Measurements from ENCODE around the gene NAA11.

NAA11 gene

DNA sequence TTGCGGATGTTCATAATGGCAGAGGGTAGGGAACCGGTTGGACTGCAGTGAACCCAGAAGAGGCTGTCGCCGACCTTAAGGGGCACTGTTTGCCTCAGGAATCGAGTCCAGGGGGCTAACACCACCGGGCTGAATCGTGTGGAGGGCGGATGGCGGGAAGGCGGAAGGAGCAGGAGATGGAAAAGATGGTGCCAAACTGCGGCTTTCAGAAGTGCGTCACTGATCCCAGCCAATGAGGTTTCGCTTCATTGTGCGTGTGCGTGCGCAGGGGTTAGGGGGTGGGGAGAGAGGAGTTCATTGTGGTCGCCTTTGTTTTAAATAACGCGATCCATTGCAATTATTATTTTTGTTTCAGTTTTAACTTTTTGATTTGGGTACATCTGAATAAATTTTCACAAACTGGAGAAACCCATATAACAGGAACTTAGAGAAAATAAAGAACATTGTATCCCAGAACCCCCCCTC is at the start of gene NAA11:
Gene NAA11, minus strand, starts transcription at position 198 of the 465 bp plus-strand sequence. Its CDS starts 184 bp downstream, at position 14.
- DNase-seq, result no peak

DNA sequence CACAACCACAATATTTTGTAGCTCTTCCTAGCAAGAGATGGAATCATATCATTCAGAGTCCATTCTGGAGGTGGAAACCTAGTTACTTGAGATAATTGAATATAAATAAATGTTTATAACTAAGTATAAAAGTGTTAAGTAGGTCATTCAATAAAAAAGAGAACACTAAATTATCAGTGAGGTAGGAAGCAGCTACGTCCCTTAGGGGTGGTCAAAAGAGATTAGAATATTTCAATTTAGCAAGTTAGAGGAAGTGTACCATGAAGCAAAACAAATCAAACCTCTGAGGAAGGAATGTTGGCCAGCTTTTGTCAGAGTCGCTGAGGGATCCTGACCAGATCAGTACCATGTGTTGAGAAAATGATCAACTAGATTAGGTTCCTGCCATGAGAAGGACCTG is 44.2 kb upstream of the NAA11 start:
- no peak for DNase-seq

DNA sequence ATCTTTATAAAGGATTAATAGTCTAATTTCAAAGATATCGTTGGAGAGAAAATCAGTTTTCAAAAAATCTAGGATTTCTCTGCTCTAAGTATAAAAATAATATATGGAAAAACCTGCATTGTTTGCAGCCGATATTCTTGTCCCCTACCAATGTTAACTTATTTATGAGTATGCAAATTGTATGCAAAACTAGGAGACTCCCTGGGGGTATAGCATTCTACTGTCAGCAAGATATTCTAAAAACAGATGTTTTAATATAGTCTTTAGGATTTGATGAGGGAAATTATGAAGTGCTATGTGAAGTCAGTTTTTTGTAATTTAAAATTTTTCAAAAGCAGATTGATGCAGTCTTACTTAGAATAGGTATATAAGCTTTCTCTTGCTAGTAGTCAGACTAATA is 41.2 kb upstream of the NAA11 start:
- DNase-seq, result no peak

DNA sequence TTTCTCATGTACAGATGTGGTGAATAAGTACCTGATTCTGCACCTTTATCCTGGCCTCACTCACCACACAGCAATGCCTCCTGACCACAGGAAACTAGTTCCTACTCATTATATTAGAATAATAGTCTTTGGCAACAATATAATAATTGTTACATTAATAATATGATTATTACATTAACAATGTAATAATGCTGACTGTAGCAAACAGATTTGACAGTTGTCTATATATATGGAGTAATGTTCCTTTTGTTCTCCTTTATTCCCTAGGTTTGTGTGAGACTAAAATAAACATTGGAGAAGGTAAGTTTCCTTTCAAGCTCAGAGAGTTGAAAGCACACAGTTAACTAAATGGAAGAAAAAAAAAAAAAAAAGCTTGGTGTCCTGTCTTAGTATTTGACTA is 40.6 kb upstream of the NAA11 start:
- DNase-seq, result no peak

DNA sequence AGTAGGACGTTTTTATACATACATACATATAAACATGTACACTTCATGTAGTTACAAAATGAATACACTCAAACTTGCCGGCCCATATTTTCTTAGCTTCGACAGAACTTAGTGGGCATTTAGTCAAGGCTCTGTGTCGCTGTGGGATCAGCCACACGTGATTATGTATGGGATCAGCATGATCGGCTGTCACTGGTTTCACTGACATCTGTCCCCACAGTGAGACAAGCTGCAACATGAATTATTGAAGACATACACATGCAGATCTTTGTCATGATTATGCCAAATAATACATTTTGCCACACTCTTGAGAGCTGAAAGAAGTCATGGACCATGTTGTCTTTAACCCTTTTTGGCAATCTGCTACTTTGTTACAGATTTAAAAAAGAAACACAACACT is 38.2 kb upstream of the NAA11 start:
- DNase-seq, result no peak

DNA sequence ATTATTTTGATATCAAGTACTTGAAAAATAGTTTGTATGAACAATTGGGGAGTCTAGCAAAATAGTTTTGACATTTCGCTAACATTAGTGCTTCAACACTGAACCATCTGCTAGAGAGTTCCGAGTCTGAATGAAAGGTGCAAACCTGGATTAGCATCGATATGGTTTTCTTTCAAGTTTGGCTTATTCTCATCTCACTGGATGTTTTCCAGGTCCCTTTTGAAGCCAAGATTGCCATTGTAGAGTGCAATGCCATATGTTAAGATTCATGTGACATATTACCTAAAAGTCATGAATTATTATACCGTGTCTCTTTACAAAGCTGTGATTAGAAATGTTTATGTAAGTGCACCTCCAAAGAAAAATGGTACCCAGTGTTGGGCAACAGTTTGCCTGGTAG is 36.8 kb upstream of the NAA11 start:
- DNase-seq, result no peak

DNA sequence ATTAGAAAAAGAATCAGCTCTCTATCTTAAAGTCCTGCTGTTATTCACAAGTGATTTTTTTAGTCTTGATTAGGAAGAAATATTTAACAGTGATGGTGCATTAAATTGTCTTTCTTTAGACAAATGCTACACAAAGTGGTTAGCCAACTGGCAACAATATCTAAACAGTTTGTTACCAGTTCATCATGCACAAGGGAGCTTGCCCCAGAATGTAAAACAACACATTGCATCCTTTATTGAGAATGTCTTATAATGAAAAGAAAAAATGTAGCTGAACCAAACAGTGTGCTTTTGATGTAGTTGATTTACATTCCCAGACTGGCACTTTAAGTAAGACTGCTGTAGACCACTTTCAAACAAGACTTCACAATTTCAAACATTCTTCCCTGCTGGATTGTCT is 34.1 kb upstream of the NAA11 start:
- DNase-seq, result no peak

DNA sequence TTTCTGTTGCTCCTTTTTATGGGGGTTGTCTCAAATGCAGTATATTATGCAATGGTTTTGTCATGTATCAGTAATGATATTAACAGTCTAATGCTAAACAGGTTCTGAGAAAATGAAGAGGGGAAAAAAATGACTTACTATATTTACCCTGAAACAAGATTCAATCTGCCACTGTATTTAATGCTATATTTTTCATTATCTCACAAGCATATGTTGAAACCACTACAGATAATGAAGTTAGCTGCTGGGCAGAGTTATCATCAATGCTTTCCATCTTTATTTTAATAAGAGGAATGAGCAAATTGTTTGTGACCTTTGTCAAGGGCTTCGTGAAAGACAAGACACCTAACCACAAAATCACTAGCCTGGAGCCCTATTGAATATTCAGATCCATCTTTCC is 32.6 kb upstream of the NAA11 start:
- no peak for DNase-seq

DNA sequence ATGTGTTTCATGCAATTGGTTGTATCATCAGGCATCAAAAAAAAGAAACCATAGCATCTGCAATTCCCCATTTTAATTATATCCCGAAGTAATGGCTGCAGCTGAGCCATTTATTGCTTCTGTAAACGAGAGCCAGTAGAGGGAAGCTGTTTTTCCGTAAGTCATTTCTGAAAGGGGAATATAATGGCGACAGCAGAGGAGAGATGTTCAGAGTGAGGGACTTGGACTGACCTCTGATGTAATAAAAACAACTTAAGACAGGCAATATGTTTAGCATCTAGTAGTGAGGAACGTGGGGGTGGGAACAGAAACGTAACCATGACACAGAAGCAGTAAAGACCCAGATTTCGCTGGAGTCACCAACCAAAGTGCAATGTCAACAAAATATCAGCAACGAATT is 31.5 kb upstream of the NAA11 start:
- no peak for DNase-seq

DNA sequence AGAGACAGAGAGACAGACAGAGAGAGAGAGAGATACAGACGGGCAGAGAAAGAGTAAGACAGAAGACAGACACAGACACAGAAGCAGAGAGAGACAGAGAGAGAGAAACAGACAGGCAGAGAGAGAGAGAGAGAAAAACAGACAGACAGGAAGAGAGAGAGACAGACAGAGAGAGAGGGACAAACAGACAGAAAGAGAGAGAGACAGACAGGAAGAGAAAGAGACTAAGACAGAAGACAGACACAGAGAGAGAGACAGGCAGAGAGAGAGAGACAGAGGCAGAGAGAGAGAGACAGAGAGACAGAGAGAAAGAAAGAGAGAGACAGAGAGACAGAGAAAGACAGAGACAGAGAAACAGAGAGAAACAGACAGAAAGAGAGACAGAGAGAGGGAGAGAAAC is 27.2 kb upstream of the NAA11 start:
- no peak for DNase-seq

DNA sequence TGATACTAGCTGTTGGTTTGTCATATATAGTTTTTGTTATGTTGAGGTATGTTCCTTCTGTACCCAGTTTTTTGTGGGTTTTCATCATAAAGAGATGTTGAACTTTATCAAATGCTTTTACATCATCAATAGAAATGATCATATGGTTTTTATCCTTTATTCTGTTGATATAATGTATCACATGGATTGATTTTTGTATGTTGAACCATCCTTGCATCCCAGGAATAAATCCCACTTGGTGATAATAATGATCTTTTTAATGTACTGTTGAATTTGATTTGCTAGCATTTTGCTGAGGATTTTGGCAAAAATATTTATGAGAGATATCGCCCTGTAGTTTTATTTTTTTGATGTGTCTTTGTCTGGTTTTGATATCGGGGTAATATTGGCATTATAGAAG is 22.5 kb upstream of the NAA11 start:
- DNase-seq, result no peak

DNA sequence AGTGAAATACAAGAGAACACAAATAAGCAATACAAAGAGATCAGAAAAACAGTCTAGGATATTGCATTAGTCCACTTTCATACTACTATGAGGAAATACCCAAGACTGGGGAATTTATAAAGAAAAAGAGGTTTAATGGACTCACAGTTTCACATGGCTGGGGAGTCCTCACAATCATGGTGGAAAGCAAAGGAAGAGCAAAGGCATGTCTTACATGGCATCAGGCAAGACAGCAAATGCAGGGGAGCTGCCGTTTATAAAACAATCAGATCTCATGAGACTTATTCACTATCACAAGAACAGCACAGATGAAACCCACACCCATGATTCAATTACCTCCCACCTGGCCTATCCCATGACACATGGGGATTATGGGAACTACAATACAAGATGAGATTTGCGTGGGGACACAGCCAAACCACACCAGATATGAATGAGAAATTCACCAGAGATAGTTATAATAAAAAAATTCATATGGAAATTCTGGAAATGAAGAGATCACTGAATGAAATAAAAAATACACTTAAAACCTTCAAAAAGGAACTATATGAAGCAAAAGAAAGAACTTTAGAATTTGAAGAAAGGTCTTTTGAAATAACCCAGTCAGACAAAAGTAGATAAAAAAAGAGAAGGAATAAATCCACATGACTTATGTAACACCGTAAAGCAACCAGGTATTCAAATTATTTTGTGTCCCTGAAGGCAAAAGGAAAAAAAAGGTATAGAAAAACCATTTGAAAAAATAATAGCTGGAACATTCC is 16.2 kb upstream of the NAA11 start:
- no peak for DNase-seq

DNA sequence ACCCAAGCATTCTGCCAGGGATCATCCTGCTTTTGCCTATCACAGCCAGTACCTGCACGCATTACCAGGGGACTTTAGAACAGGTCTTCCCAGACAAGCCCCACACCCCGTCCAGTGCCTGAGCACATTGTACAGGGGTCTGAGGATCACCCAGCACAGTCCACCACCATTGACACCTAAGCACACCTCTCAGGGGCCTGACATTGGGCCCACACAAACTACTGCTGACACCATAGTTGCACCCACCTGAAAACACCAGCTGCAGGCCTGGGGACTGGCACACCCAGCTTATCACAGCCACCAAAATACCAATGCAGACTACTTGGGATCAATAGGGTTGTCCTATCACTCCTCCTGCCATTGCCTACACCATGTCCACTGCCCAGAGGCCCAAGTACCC is 14.7 kb upstream of the NAA11 start:
- no peak for DNase-seq

DNA sequence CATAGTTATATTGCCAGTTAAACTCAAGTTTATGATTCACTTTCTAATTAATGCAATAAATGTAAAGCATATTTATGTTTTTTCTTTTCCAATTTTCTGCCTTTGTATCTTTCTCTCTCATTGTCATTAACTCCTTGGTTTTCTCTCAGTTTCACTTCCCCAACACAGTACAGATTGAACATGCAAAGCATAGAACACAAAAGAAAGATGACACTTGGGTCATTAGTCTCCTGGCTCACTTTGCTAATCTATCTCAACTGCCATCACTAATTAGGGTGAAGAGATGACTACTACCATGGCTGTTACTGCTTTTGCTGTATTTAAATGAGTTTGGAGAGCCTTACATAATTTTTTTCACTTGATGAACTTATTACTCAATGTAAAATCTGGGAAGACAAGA is 12.3 kb upstream of the NAA11 start:
- DNase-seq, result no peak

DNA sequence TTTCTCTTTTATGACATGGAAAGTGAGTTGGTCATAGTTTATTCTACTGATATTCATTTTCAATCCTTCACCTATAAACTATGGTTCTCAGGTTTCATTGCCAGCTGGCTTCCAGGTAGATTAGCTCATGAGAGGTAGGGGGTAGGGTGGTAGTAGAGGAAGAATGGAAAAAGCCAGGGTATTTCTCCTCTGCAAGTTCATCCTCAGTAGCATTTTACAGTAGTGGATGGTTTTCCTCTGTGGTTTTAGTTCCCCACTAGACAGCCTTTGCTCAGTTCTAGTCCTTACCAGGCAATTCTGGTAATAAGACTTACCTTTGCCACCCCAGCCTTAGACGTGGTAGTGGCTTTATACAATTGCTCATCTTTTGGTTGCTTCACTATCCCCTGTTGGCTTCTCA is 8.9 kb upstream of the NAA11 start:
- DNase-seq, result peak; percentile 59

DNA sequence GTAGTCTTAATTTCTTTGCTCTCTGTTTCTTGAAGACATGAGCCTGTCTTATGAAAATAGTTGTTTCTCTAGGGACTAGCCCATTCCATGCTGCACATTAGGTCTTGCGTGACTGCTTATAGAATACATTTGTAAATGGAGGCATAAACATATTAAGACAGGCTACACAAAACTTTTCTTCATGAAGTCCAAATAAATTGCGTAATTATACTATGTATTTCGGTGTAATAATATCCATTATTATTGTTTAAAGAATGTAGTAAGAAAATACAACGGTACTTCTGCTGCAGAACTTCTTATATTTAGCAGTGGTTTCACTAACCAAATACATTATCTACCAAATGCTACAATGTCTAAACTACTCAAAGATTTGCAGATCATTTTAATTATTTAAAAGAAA is 8.5 kb upstream of the NAA11 start:
- DNase-seq, result no peak

DNA sequence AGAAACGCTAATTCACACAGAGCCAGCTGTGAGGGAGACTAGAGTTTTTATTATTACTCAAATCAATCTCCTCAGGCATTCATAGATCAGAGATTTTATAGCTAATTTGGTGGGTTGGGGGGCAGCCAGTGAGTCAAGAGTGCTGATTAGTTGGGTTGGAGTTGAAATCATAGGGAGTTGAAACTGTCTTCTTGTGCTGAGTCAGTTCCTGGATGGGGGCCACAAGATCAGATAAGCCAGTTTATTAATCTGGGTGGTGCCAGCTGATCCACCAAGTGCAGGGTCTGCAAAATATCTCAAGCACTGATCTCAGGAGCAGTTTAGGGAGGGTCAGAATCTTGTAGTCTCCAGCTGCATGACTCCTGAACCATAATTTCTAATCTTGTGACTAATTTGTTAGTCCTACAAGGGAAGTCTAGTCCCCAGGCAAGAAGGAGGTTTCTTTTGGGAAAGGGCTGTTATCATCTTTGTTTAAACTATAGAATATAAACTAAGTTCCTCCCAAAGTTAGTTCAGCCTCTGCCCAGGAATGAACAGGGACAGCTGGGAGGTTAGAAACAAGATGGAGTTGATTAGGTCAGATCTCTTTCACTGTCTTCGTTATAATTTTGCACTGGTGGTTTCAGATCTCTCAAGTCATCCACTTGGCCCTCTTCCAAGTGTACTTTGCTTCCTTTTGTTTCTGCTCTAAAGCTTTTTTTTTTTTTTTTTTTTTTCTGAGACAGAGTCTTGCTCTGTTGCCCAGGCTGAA is 5.4 kb upstream of the NAA11 start:
- no peak for DNase-seq

DNA sequence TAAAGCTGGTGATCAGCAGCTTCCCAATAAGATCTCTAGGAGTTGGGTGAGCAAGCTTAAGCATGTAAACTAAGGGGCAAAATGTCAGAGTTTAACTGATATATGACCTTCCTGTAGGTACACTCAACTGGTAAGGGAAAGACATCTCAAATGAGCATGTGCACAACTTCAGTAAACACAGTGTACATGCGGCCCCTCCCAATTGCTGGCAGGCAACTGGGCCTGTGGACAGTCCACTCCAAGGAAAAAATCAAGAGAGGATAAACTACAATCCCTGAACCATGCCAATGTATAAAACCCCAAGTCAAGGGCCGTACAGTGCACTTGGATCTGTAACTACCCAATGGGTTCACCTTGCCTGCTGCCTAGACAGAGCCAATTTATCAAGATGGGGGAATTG is 4.9 kb upstream of the NAA11 start:
- DNase-seq, result peak; percentile 22

DNA sequence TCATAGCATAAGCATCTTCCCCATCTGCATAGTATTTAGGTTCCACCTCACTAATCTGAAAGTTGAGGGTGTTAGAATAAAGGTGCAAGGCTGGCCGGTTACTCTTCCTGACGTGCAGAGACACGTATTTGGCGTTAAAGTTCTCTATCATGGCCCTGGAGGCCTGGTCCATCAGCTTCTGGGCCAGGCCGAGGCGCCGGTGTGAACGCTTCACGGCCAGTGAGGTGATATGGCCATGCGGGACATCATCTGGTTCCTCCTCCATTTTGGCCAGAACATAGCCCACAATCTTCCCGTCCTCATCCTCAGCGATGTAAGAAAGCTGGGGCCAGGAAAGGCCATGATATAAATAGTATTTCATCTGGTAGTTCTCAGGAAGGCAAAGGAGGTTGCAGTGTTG is 425 bp downstream of the NAA11 start:
- DNase-seq, result no peak

DNA sequence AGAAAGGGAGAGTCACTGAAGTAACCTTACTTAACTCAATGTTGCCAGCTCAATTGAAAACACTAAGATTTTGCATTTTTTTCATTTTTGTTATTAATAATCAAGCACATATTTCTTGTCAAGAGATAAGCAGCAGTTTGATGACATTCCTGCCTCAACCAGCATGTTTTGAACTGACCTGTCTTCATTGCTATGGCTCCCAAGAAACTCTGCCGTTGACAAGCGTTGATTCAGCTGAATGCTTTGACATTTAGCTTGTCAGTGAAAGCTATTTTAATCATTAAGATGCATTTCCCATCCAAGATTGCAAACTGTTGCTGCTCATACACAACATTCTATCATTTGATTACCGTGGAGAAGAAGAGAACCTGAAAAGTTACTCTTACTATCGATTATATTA is 5.9 kb downstream of the NAA11 start:
- no peak for DNase-seq

DNA sequence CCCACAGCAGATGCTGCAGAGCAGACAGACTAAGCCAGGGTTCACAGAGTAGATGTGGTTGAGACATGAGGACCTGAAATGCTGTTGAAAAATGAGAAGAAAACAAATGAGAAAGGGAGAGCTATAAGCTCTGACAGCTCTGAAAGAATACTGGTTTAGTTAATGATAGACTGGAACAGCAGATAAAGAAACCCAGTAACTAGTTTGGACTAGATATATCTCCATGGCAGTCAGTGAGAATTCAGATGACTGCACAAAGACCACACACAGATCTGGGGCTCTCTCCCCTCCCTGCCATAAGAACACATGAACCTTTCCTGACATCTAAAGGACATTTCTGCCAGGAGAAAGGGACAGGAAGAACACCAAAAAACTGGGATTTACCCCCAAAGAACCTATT is 8.2 kb downstream of the NAA11 start:
- no peak for DNase-seq

DNA sequence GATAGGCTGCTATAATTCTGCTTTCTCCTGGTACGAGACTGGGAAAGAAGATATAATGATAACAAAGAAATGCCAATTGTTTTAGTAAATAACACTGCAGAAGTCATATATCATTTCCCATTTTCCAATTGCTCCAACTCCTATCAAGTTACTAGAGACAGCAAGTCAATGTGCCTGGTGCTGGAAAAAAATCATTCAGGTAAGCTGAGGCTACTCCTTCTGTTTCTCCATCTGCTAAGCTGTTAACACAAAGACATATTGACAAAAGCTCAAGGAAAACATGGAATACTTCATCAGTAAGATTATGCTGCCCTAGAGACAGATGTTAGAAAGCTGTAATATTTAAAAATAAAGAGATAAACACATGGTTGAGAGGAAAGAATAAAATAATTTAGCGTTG is 10.0 kb downstream of the NAA11 start:
- DNase-seq, result no peak

DNA sequence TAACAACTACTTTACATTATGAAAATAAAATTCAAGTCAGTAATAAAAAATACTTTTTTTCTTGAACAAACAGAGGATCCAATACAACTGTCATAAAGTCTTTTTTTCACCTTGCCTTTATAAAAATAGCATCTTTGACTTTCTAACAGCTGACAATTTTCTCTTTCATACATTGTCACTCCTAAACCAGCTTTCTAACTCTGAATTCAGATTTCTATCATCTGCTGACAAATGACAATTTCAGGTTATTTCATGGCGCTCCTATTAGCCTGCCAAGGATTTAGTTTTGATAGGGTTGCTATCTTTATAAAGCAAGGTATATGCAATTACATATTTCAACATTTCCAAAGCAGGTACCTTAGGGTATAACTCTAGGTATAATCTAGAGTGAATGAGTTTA is 14.6 kb downstream of the NAA11 start:
- DNase-seq, result no peak

DNA sequence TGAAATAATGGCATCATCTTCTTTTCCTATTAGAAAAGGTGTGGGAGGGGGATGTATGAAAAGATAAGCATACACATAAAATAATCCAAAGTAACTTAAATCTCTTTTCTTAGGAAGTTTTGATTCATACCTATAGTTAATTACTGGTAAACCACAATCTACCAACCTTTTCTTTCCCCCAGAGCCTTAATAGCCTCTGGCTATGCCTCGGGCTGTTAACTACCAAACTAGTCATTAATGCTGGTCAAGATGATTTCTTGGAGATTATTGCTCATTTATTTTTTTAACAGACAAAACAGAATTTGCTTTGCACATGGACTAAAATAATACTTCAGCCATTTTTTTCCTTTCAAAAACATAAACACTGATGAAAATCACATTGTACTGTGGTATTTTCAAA is 16.9 kb downstream of the NAA11 start:
- no peak for DNase-seq

DNA sequence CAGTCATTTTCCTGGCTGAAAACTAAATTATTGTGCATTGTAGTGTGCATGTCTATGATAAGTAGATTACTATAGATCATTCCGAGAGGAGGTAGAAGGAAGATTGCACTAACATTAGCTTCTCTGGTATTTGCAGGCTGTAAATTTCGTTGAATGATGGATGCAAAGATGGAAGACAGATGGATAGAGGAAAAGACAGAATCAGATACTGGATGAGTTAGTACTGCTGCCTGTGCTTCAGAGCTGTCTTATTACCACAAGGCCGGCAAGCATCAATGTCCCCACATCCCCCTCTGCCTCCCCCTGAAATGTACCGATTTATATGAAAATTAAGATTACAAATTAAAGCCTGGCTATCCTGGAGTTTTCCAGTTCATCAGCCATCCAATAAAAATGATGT is 17.7 kb downstream of the NAA11 start:
- no peak for DNase-seq
